WERI-Rb-1 (cell line): Measurements from ENCODE around the gene ST7L.
"Not testable (repeated sequence)": the region's sequence is repeated elsewhere in the genome, so short reads cannot be mapped to it uniquely, and the experiment has no call there.

ENCODE experiments used
- DNase-seq: peaks from one replicate; pipeline ENCODE4 v3.0.0-alpha.2; 2020
- H3K27ac ChIP-seq: fragments of 250-450 bp; sonication (Bioruptor Pico); 2 replicates; pipeline ENCODE4 v1.5.1; 2020; ENCODE audit warnings: mild to moderate bottlenecking, moderate library complexity
- H3K27me3 ChIP-seq: fragments of 250-450 bp; sonication (Bioruptor Pico); 2 replicates; pipeline ENCODE4 v1.5.1; 2021; ENCODE audit warnings: mild to moderate bottlenecking, low read depth, moderate library complexity; ENCODE audit not compliant: insufficient read depth, severe bottlenecking
- H3K36me3 ChIP-seq: fragments of 250-450 bp; sonication (Bioruptor Pico); 2 replicates; pipeline ENCODE4 v1.5.1; 2020; ENCODE audit warnings: mild to moderate bottlenecking, moderate library complexity
- H3K4me3 ChIP-seq: 2 replicates; pipeline ENCODE4 v1.5.1; 2011; ENCODE audit warnings: low read depth, mild to moderate bottlenecking, control low read depth, low read length
- H3K9me3 ChIP-seq: fragments of 250-450 bp; sonication (Bioruptor Pico); 2 replicates; pipeline ENCODE4 v1.5.1; 2021; ENCODE audit warnings: mild to moderate bottlenecking, moderate library complexity; ENCODE audit not compliant: severe bottlenecking
- TF ChIP-seq, protein P1 (sequence below): IDR thresholded peaks from 2 replicates; pipeline ENCODE4 v1.5.1; 2011; ENCODE audit warnings: low read depth, mild to moderate bottlenecking, control low read depth, inconsistent platforms, low read length

ST7L gene

GRCh38 chr1:112618721-112619517 is at the start of gene ST7L:
Gene ST7L, minus strand, starts transcription at chr1:112619141. Its CDS starts 28 bp downstream, at chr1:112619113.
- Histone ChIP-seq H3K9me3 (no peaks in the 10 kb centered on the region), H3K27ac (peak within 1 kb of the TSS; percentile 98), H3K4me3 (peak within 1 kb of the TSS; percentile 99), H3K36me3 (peaks cover 26% of the 10 kb centered on the region), H3K27me3 (no peaks in the 10 kb centered on the region)
- TF ChIP-seq, protein P1, sequence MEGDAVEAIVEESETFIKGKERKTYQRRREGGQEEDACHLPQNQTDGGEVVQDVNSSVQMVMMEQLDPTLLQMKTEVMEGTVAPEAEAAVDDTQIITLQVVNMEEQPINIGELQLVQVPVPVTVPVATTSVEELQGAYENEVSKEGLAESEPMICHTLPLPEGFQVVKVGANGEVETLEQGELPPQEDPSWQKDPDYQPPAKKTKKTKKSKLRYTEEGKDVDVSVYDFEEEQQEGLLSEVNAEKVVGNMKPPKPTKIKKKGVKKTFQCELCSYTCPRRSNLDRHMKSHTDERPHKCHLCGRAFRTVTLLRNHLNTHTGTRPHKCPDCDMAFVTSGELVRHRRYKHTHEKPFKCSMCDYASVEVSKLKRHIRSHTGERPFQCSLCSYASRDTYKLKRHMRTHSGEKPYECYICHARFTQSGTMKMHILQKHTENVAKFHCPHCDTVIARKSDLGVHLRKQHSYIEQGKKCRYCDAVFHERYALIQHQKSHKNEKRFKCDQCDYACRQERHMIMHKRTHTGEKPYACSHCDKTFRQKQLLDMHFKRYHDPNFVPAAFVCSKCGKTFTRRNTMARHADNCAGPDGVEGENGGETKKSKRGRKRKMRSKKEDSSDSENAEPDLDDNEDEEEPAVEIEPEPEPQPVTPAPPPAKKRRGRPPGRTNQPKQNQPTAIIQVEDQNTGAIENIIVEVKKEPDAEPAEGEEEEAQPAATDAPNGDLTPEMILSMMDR = no peak
- peak; percentile 84 for DNase-seq

DNA sequence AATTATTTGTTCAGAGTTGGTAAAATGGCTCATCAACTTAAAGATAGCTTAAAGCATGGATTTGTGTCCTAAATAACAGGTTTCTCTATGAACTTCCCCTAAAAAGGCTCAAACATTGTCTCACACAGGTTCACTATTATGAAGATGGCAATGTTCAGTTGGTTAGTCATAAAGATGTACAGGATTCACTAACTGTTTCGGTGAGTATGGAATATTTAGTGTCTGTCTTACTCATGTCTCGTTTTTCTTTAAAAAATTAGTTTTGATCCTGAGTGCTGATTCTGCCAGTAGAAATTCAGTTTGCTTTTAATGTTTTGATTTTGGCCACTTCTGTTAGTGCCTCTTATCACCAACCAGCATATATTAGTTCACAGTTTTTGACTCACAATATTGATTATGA is 48.0 kb upstream of the ST7L start:
- TF ChIP-seq, protein P1 = no peak
- H3K36me3 ChIP-seq = peaks cover 57% of the 10 kb centered on the region
- H3K9me3 ChIP-seq = no peaks in the 10 kb centered on the region
- H3K27ac ChIP-seq = no peak overlapping the region
- DNase-seq = no peak
- no peak overlapping the region for H3K4me3 ChIP-seq
- H3K27me3 ChIP-seq = no peaks in the 10 kb centered on the region

GRCh38 chr1:112665857-112666256 is 46.9 kb upstream of the ST7L start:
- peaks cover 64% of the 10 kb centered on the region for H3K36me3 ChIP-seq
- H3K4me3 ChIP-seq = no peak overlapping the region
- H3K9me3 ChIP-seq = no peaks in the 10 kb centered on the region
- TF ChIP-seq, protein P1 = no peak
- DNase-seq = no peak
- no peaks in the 10 kb centered on the region for H3K27me3 ChIP-seq
- H3K27ac ChIP-seq = no peak overlapping the region

- DNase-seq = no peak
- Histone ChIP-seq H3K4me3 (no peak overlapping the region), H3K9me3 (no peaks in the 10 kb centered on the region), H3K27ac (no peak overlapping the region), H3K36me3 (peaks cover 68% of the 10 kb centered on the region), H3K27me3 (no peaks in the 10 kb centered on the region)
- TF ChIP-seq, protein P1 = no peak
Observed at GRCh38 chr1:112651205-112651604, 32.3 kb upstream of the ST7L start.

- DNase-seq = no peak
- Histone ChIP-seq H3K4me3 (no peak overlapping the region), H3K36me3 (peaks cover 46% of the 10 kb centered on the region), H3K9me3 (no peaks in the 10 kb centered on the region), H3K27ac (no peak overlapping the region), H3K27me3 (no peaks in the 10 kb centered on the region)
- TF ChIP-seq, protein P1 = no peak
Observed at GRCh38 chr1:112646225-112646624, 27.3 kb upstream of the ST7L start.

- H3K9me3 ChIP-seq = no peaks in the 10 kb centered on the region
- TF ChIP-seq, protein P1 = no peak
Observed at GRCh38 chr1:112643080-112643479, 24.1 kb upstream of the ST7L start.

DNA sequence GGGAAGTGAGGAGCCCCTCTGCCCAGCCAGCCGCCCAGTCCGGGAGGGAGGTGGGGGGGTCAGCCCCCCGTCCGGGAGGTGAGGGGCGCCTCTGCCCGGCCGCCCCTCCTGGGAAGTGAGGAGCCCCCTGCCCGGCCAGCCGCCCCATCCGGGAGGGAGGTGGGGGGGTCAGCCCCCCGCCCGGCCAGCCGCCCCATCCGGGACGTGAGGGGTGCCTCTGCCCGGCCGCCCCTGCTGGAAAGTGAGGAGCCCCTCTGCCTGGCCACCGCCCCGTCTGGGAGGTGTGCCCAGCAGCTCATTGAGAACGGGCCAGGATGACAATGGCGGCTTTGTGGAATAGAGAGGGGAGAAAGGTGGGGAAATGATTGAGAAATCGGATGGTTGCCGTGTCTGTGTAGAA is 21.5 kb upstream of the ST7L start:
- H3K36me3 ChIP-seq, H3K27ac ChIP-seq, H3K9me3 ChIP-seq, DNase-seq, H3K4me3 ChIP-seq, H3K27me3 ChIP-seq: not testable (repeated sequence)

More at GRCh38 chr1:112643080-112643479, 24.1 kb upstream of the ST7L start:
- no peak for DNase-seq
- Histone ChIP-seq H3K4me3 (no peak overlapping the region), H3K27ac (no peak overlapping the region), H3K27me3 (no peaks in the 10 kb centered on the region), H3K36me3 (peaks cover 17% of the 10 kb centered on the region)
